ENCODE measurements around the gene OTOG.

Gene OTOG

GRCh38 chr11:17633987-17634775 is 87.1 kb downstream of the OTOG start:
- Histone ChIP-seq H3K79me2 (ENCODE audit: insufficient read depth, low read depth) (no peaks in the 10 kb centered on the region), H3K27me3 (ENCODE audit: insufficient read depth, low read depth) (no peaks in the 10 kb centered on the region), H4K20me1 (ENCODE audit: insufficient read depth) (no peaks in the 10 kb centered on the region), H3K27ac (no peak overlapping the region), H2AFZ (ENCODE audit: low read depth) (no peak overlapping the region), H3K4me1 (ENCODE audit: low read depth, poor library complexity, severe bottlenecking) (no peaks in the 10 kb centered on the region), H3K4me3 (IDR thresholded peaks at IDR 0.05; ENCODE audit: insufficient read depth, low read depth, low read length) (no peak overlapping the region), H3K4me2 (no peak overlapping the region), H3K36me3 (ENCODE audit: insufficient read depth) (no peaks in the 10 kb centered on the region), H3K9ac (no peak overlapping the region)
- no peak for TF ChIP-seq CTCF (conservative IDR thresholded peaks at IDR 0.05; ENCODE audit: low read depth, low read length)

GRCh38 chr11:17634776-17635550 is 87.9 kb downstream of the OTOG start:
- Histone ChIP-seq H3K4me1 (ENCODE audit: low read depth, poor library complexity, severe bottlenecking) (no peaks in the 10 kb centered on the region), H3K4me2 (no peak overlapping the region), H3K4me3 (IDR thresholded peaks at IDR 0.05; ENCODE audit: insufficient read depth, low read depth, low read length) (no peak overlapping the region), H3K9ac (no peak overlapping the region), H3K36me3 (ENCODE audit: insufficient read depth) (no peaks in the 10 kb centered on the region), H3K79me2 (ENCODE audit: insufficient read depth, low read depth) (no peaks in the 10 kb centered on the region), H4K20me1 (ENCODE audit: insufficient read depth) (no peaks in the 10 kb centered on the region), H3K27me3 (ENCODE audit: insufficient read depth, low read depth) (no peaks in the 10 kb centered on the region), H2AFZ (ENCODE audit: low read depth) (no peak overlapping the region), H3K27ac (no peak overlapping the region)
- TF ChIP-seq CTCF (conservative IDR thresholded peaks at IDR 0.05; ENCODE audit: low read depth, low read length), result no peak

GRCh38 chr11:17635551-17635938 is 88.5 kb downstream of the OTOG start:
- H3K79me2 ChIP-seq (ENCODE audit: insufficient read depth, low read depth), result no peaks in the 10 kb centered on the region
- H3K36me3 ChIP-seq (ENCODE audit: insufficient read depth), result no peaks in the 10 kb centered on the region
- no peak overlapping the region for H2AFZ ChIP-seq (ENCODE audit: low read depth)
- no peak overlapping the region for H3K9ac ChIP-seq
- no peak for TF ChIP-seq CTCF (conservative IDR thresholded peaks at IDR 0.05; ENCODE audit: low read depth, low read length)
- H3K27ac ChIP-seq, result no peak overlapping the region
- H3K4me3 ChIP-seq (IDR thresholded peaks at IDR 0.05; ENCODE audit: insufficient read depth, low read depth, low read length), result no peak overlapping the region
- H4K20me1 ChIP-seq (ENCODE audit: insufficient read depth), result no peaks in the 10 kb centered on the region
- no peaks in the 10 kb centered on the region for H3K27me3 ChIP-seq (ENCODE audit: insufficient read depth, low read depth)
- H3K4me1 ChIP-seq (ENCODE audit: low read depth, poor library complexity, severe bottlenecking), result no peaks in the 10 kb centered on the region
- H3K4me2 ChIP-seq, result no peak overlapping the region

- H3K4me2 ChIP-seq, result no peak overlapping the region
- TF ChIP-seq CTCF (conservative IDR thresholded peaks at IDR 0.05; ENCODE audit: low read depth, low read length), result no peak
- no peaks in the 10 kb centered on the region for H3K27me3 ChIP-seq (ENCODE audit: insufficient read depth, low read depth)
- H3K4me1 ChIP-seq (ENCODE audit: low read depth, poor library complexity, severe bottlenecking), result no peaks in the 10 kb centered on the region
- H2AFZ ChIP-seq (ENCODE audit: low read depth), result no peak overlapping the region
- no peak overlapping the region for H3K9ac ChIP-seq
- no peak overlapping the region for H3K27ac ChIP-seq
- no peaks in the 10 kb centered on the region for H4K20me1 ChIP-seq (ENCODE audit: insufficient read depth)
- no peaks in the 10 kb centered on the region for H3K36me3 ChIP-seq (ENCODE audit: insufficient read depth)
- H3K79me2 ChIP-seq (ENCODE audit: insufficient read depth, low read depth), result no peaks in the 10 kb centered on the region
- no peak overlapping the region for H3K4me3 ChIP-seq (IDR thresholded peaks at IDR 0.05; ENCODE audit: insufficient read depth, low read depth, low read length)
Measured at GRCh38 chr11:17636721-17637120, 89.7 kb downstream of the OTOG start.

Data from KMS-11 (cell line).